ENCODE data around the gene STMN3.

GRCh38 chr20:63627129-63627750 lies 26.0 kb downstream of the STMN3 start:
- no peak for TF ChIP-seq EP300 (IDR thresholded peaks at IDR 0.05)
- TF ChIP-seq POLR2AphosphoS5 (IDR thresholded peaks at IDR 0.05), result peak in 1 of 3 donors; percentile 88
- TF ChIP-seq POLR2A (IDR thresholded peaks at IDR 0.05), result peak in 1 of 2 donors; percentile 40
